GM23338 (cell line): ENCODE data around the gene HACD1. TPM values are rescaled to one million over a fixed set of nuclear protein-coding genes. Genes with fewer than 3 reads are reported as not detected.

ENCODE experiments used
- ATAC-seq: fragments of 200-7000 bp; cut with Tn5 transposase; 3 replicates; pipeline ENCODE4 v1.9.1; 2020
- DNase-seq: peaks from one replicate; pipeline ENCODE4 v3.0.0-alpha.2; 2015; ENCODE audit warnings: low spot score
- H2AFZ ChIP-seq: fragments of 200-600 bp; sonication (generic); 2 replicates; pipeline ENCODE4 v1.8.0; 2016; ENCODE audit warnings: antibody characterized with exemption, mild to moderate bottlenecking, moderate library complexity
- H3F3A ChIP-seq: fragments of 200-600 bp; sonication (generic); replicated peaks from 2 replicates; pipeline ENCODE4 v1.8.0; 2017; ENCODE audit warnings: antibody characterized with exemption, mixed run types, low read depth
- H3K27ac ChIP-seq: fragments of 200-600 bp; sonication (generic); 2 replicates; pipeline ENCODE4 v1.6.1; 2016; ENCODE audit warnings: low read depth
- H3K27me3 ChIP-seq: fragments of 200-600 bp; sonication (generic); 2 replicates; pipeline ENCODE4 v1.8.0; 2016; ENCODE audit warnings: mild to moderate bottlenecking, mixed run types, moderate library complexity; ENCODE audit not compliant: insufficient read depth
- H3K36me3 ChIP-seq: fragments of 200-600 bp; sonication (generic); 2 replicates; pipeline ENCODE4 v1.8.0; 2016; ENCODE audit warnings: mild to moderate bottlenecking; ENCODE audit not compliant: insufficient read depth
- H3K4me1 ChIP-seq: fragments of 200-600 bp; sonication (generic); 2 replicates; pipeline ENCODE4 v1.8.0; 2016; ENCODE audit warnings: mild to moderate bottlenecking, moderate library complexity; ENCODE audit not compliant: insufficient read depth
- H3K4me2 ChIP-seq: fragments of 200-600 bp; sonication (generic); 2 replicates; pipeline ENCODE4 v1.7.1; 2017; ENCODE audit warnings: mixed run types
- H3K4me3 ChIP-seq: fragments of 200-600 bp; sonication (generic); 2 replicates; pipeline ENCODE4 v1.6.1; 2016; ENCODE audit warnings: mixed run types
- H3K79me2 ChIP-seq: fragments of 200-600 bp; sonication (generic); replicated peaks from 2 replicates; pipeline ENCODE4 v1.8.0; 2017; ENCODE audit warnings: mild to moderate bottlenecking; ENCODE audit not compliant: insufficient read depth
- H3K9me2 ChIP-seq: fragments of 200-600 bp; sonication (generic); 2 replicates; pipeline ENCODE4 v1.8.0; 2017; ENCODE audit not compliant: insufficient read depth
- H4K20me1 ChIP-seq: fragments of 200-600 bp; sonication (generic); replicated peaks from 2 replicates; pipeline ENCODE4 v1.8.0; 2017; ENCODE audit warnings: mild to moderate bottlenecking; ENCODE audit not compliant: insufficient read depth
- H3K27ac Mint-ChIP-seq: 2 replicates; pipeline ENCODE4 v1.8.0; 2020; ENCODE audit warnings: inconsistent platforms, mild to moderate bottlenecking, moderate library complexity, mixed read lengths
- H3K27me3 Mint-ChIP-seq: 3 replicates; pipeline ENCODE4 v1.8.0; 2022; ENCODE audit warnings: low read depth, mild to moderate bottlenecking, moderate library complexity, mixed read lengths, inconsistent platforms; ENCODE audit not compliant: insufficient read depth, poor library complexity
- H3K36me3 Mint-ChIP-seq: 3 replicates; pipeline ENCODE4 v1.8.0; 2021; ENCODE audit warnings: low read depth, mild to moderate bottlenecking, inconsistent platforms, moderate library complexity, mixed read lengths
- H3K4me1 Mint-ChIP-seq: 3 replicates; pipeline ENCODE4 v1.8.0; 2020; ENCODE audit warnings: mild to moderate bottlenecking, inconsistent platforms, mixed read lengths
- H3K4me3 Mint-ChIP-seq: 3 replicates; pipeline ENCODE4 v1.8.0; 2021; ENCODE audit warnings: moderate library complexity, mild to moderate bottlenecking, inconsistent platforms, mixed read lengths
- H3K9me3 Mint-ChIP-seq: 3 replicates; pipeline ENCODE4 v1.8.0; 2020; ENCODE audit warnings: moderate library complexity, mild to moderate bottlenecking, inconsistent platforms, mixed read lengths
- CREB1 ChIP-seq: fragments of 250-450 bp; sonication (Bioruptor Pico); IDR thresholded peaks from 2 replicates; pipeline ENCODE4 v1.5.0; 2020; ENCODE audit warnings: low read depth, mild to moderate bottlenecking, moderate library complexity
- EZH2 ChIP-seq: fragments of 200-600 bp; sonication (generic); IDR thresholded peaks from one replicate; pipeline ENCODE4 v1.8.0; 2017; ENCODE audit warnings: antibody characterized with exemption, mild to moderate bottlenecking, low read depth; ENCODE audit not compliant: unreplicated experiment
- NANOG ChIP-seq: IDR thresholded peaks from 2 replicates; pipeline ENCODE4 v1.6.1; 2016; ENCODE audit warnings: antibody characterized with exemption, borderline replicate concordance
- POLR2AphosphoS5 ChIP-seq: IDR thresholded peaks from 2 replicates; pipeline ENCODE4 v1.6.1; 2016; ENCODE audit warnings: antibody characterized with exemption, low read depth
- REST ChIP-seq: IDR thresholded peaks from one replicate; pipeline ENCODE4 v1.6.1; 2018; ENCODE audit warnings: antibody characterized with exemption; ENCODE audit not compliant: unreplicated experiment
- ZNF331 ChIP-seq: fragments of 250-450 bp; sonication (Bioruptor Pico); IDR thresholded peaks from 2 replicates; pipeline ENCODE4 v1.5.0; 2020; ENCODE audit warnings: low read depth, mild to moderate bottlenecking, moderate library complexity
- polyA plus RNA-seq: library from polyadenylated mRNA; unstranded; fragments of >200 nt; fragmentation: Nextera tagmentation; extraction: Ambion mirVana; gene quantifications from 2 replicates; pipeline ENCODE4 v1.2.1, GENCODE V29; 2016
- small RNA-seq: library from RNA; depleted of rRNA; stranded (forward); fragments of <200 nt; gene quantifications from one replicate; pipeline ENCODE3, GENCODE V24; 2014; ENCODE audit warnings: low replicate concordance
- total RNA-seq: library from RNA; depleted of rRNA; stranded (reverse); fragments of >200 nt; shearing (Covaris generic); gene quantifications from 2 replicates; pipeline ENCODE4 v1.2.3, GENCODE V29; 2014; rRNA removed
- TF ChIP-seq, protein P1 (sequence below): fragments of 250-450 bp; sonication (Bioruptor Pico); IDR thresholded peaks from 2 replicates; pipeline ENCODE4 v1.5.0; 2020; ENCODE audit warnings: mild to moderate bottlenecking, moderate library complexity
- TF ChIP-seq, protein P2 (sequence below): IDR thresholded peaks from 2 replicates; pipeline ENCODE4 v1.6.1; 2016; ENCODE audit warnings: antibody characterized with exemption

Gene HACD1
- total and polyA plus RNA-seq, 2 experiments from 2014 or later, result 32.2 to 66.2 TPM

- Histone ChIP-seq H3F3A (no peaks in the 10 kb centered on the region), H3K4me3 (no peak overlapping the region), H4K20me1 (no peaks in the 10 kb centered on the region), H3K4me1 (no peaks in the 10 kb centered on the region), H3K79me2 (no peaks in the 10 kb centered on the region), H3K36me3 (no peaks in the 10 kb centered on the region), H2AFZ (no peak overlapping the region), H3K27ac (no peak overlapping the region), H3K27me3 (no peaks in the 10 kb centered on the region), H3K9me2 (no peaks in the 10 kb centered on the region), H3K4me2 (no peak overlapping the region)
- peaks cover 3% of the 10 kb centered on the region; the same call in 1 of the 3 replicates for H3K36me3 Mint-ChIP-seq
- no peak for ATAC-seq
- H3K27ac Mint-ChIP-seq, result no peak overlapping the region
- H3K4me1 Mint-ChIP-seq, result no peaks in the 10 kb centered on the region
- no peaks in the 10 kb centered on the region for H3K27me3 Mint-ChIP-seq
- TF ChIP-seq, protein P1, sequence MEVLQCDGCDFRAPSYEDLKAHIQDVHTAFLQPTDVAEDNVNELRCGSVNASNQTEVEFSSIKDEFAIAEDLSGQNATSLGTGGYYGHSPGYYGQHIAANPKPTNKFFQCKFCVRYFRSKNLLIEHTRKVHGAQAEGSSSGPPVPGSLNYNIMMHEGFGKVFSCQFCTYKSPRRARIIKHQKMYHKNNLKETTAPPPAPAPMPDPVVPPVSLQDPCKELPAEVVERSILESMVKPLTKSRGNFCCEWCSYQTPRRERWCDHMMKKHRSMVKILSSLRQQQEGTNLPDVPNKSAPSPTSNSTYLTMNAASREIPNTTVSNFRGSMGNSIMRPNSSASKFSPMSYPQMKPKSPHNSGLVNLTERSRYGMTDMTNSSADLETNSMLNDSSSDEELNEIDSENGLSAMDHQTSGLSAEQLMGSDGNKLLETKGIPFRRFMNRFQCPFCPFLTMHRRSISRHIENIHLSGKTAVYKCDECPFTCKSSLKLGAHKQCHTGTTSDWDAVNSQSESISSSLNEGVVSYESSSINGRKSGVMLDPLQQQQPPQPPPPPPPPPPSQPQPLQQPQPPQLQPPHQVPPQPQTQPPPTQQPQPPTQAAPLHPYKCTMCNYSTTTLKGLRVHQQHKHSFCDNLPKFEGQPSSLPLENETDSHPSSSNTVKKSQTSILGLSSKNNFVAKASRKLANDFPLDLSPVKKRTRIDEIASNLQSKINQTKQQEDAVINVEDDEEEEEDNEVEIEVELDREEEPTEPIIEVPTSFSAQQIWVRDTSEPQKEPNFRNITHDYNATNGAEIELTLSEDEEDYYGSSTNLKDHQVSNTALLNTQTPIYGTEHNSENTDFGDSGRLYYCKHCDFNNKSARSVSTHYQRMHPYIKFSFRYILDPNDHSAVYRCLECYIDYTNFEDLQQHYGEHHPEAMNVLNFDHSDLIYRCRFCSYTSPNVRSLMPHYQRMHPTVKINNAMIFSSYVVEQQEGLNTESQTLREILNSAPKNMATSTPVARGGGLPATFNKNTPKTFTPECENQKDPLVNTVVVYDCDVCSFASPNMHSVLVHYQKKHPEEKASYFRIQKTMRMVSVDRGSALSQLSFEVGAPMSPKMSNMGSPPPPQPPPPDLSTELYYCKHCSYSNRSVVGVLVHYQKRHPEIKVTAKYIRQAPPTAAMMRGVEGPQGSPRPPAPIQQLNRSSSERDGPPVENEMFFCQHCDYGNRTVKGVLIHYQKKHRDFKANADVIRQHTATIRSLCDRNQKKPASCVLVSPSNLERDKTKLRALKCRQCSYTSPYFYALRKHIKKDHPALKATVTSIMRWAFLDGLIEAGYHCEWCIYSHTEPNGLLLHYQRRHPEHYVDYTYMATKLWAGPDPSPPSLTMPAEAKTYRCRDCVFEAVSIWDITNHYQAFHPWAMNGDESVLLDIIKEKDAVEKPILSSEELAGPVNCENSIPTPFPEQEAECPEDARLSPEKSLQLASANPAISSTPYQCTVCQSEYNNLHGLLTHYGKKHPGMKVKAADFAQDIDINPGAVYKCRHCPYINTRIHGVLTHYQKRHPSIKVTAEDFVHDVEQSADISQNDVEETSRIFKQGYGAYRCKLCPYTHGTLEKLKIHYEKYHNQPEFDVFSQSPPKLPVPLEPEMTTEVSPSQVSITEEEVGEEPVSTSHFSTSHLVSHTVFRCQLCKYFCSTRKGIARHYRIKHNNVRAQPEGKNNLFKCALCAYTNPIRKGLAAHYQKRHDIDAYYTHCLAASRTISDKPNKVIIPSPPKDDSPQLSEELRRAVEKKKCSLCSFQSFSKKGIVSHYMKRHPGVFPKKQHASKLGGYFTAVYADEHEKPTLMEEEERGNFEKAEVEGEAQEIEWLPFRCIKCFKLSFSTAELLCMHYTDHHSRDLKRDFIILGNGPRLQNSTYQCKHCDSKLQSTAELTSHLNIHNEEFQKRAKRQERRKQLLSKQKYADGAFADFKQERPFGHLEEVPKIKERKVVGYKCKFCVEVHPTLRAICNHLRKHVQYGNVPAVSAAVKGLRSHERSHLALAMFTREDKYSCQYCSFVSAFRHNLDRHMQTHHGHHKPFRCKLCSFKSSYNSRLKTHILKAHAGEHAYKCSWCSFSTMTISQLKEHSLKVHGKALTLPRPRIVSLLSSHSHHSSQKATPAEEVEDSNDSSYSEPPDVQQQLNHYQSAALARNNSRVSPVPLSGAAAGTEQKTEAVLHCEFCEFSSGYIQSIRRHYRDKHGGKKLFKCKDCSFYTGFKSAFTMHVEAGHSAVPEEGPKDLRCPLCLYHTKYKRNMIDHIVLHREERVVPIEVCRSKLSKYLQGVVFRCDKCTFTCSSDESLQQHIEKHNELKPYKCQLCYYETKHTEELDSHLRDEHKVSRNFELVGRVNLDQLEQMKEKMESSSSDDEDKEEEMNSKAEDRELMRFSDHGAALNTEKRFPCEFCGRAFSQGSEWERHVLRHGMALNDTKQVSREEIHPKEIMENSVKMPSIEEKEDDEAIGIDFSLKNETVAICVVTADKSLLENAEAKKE (CRISPR knock-in tag), result no peak
- TF ChIP-seq, protein P2, sequence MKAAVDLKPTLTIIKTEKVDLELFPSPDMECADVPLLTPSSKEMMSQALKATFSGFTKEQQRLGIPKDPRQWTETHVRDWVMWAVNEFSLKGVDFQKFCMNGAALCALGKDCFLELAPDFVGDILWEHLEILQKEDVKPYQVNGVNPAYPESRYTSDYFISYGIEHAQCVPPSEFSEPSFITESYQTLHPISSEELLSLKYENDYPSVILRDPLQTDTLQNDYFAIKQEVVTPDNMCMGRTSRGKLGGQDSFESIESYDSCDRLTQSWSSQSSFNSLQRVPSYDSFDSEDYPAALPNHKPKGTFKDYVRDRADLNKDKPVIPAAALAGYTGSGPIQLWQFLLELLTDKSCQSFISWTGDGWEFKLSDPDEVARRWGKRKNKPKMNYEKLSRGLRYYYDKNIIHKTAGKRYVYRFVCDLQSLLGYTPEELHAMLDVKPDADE, result no peak
- TF ChIP-seq NANOG (no peak), REST (no peak), ZNF331 (CRISPR knock-in tag) (no peak), EZH2 (no peak), CREB1 (no peak), POLR2AphosphoS5 (no peak)
- DNase-seq, result no peak
- peaks cover 6% of the 10 kb centered on the region; the same call in 2 of the 3 replicates for H3K9me3 Mint-ChIP-seq
- H3K4me3 Mint-ChIP-seq, result no peak overlapping the region
These were observed 72.7 kb downstream of the HACD1 start for GRCh38 chr10:17544465-17544864.

Small RNA genes lying within 50 kb of the gene (small RNA-seq; reads per million reads assigned to genes)
- gene AC069542.2, result not detected

Other genes with a start within 250 kb of the HACD1 start
- 2.3 TPM in 2 replicates for gene ST8SIA6, start 162.8 kb downstream of the HACD1 start, total RNA-seq
- 0.96 and 1.6 TPM in 2 replicates for gene ST8SIA6, start 162.8 kb downstream of the HACD1 start, polyA plus RNA-seq
- gene STAM, start 26.8 kb upstream of the HACD1 start, total RNA-seq, result 29.8 and 40.5 TPM in 2 replicates
- gene STAM, start 26.8 kb upstream of the HACD1 start, polyA plus RNA-seq, result 24.6 and 28.8 TPM in 2 replicates
- 0.03 and 0.04 TPM in 2 replicates for gene TMEM236, start 134.8 kb upstream of the HACD1 start, total RNA-seq
- 0.03 and 0.05 TPM in 2 replicates for gene TMEM236, start 134.8 kb upstream of the HACD1 start, polyA plus RNA-seq
- 0.04 TPM in 1 of 2 replicates, not detected in the other for gene MRC1, start 192.0 kb upstream of the HACD1 start, total RNA-seq
- gene MRC1, start 192.0 kb upstream of the HACD1 start, polyA plus RNA-seq, result not detected in 2 replicates